Measurements from ENCODE around the gene CPNE4.

CPNE4 gene

GRCh38 chr3:132037581-132037980 lies 2.8 kb upstream of the CPNE4 start:
- DNase-seq (ENCODE audit: low read depth) = no peak
- no peak overlapping the region for H3K4me3 ChIP-seq (ENCODE audit: low read depth, low read length)
- no peak for TF ChIP-seq CTCF (conservative IDR thresholded peaks at IDR 0.05; ENCODE audit: low read depth, low read length)

GRCh38 chr3:132037056-132037455 lies 2.2 kb upstream of the CPNE4 start:
- TF ChIP-seq CTCF (conservative IDR thresholded peaks at IDR 0.05; ENCODE audit: low read depth, low read length) = no peak
- DNase-seq (ENCODE audit: low read depth) = no peak
- no peak overlapping the region for H3K4me3 ChIP-seq (ENCODE audit: low read depth, low read length)

- TF ChIP-seq CTCF (conservative IDR thresholded peaks at IDR 0.05; ENCODE audit: low read depth, low read length) = no peak
- DNase-seq (ENCODE audit: low read depth) = no peak
- no peak overlapping the region for H3K4me3 ChIP-seq (ENCODE audit: low read depth, low read length)
Measured at GRCh38 chr3:132034097-132034485, 723 bp downstream of the CPNE4 start.

- no peak overlapping the region for H3K4me3 ChIP-seq (ENCODE audit: low read depth, low read length)
- DNase-seq (ENCODE audit: low read depth) = no peak
- TF ChIP-seq CTCF (conservative IDR thresholded peaks at IDR 0.05; ENCODE audit: low read depth, low read length) = no peak
Measured at GRCh38 chr3:132033471-132033870, 1.3 kb downstream of the CPNE4 start.

GRCh38 chr3:132032959-132033358 lies 1.9 kb downstream of the CPNE4 start:
- no peak for TF ChIP-seq CTCF (conservative IDR thresholded peaks at IDR 0.05; ENCODE audit: low read depth, low read length)
- DNase-seq (ENCODE audit: low read depth) = no peak
- H3K4me3 ChIP-seq (ENCODE audit: low read depth, low read length) = no peak overlapping the region

GRCh38 chr3:132029182-132029902 lies 5.5 kb downstream of the CPNE4 start:
- TF ChIP-seq CTCF (conservative IDR thresholded peaks at IDR 0.05; ENCODE audit: low read depth, low read length) = peak; percentile 97
- H3K4me3 ChIP-seq (ENCODE audit: low read depth, low read length) = no peak overlapping the region
- peak; percentile 89 for DNase-seq (ENCODE audit: low read depth)

- no peak overlapping the region for H3K4me3 ChIP-seq (ENCODE audit: low read depth, low read length)
- TF ChIP-seq CTCF (conservative IDR thresholded peaks at IDR 0.05; ENCODE audit: low read depth, low read length) = no peak
- no peak for DNase-seq (ENCODE audit: low read depth)
Measured at GRCh38 chr3:132022914-132023313, 11.9 kb downstream of the CPNE4 start.
